K562 (cell line): ENCODE results near the gene FFAR1. TPM values are rescaled to one million over a fixed set of nuclear protein-coding genes. Genes with fewer than 3 reads are reported as not detected.

Experiments used
- ATAC-seq: fragments of 200-7000 bp; cut with Tn5 transposase; 3 replicates; pipeline ENCODE4 v1.9.1; 2020; ENCODE audit warnings: moderate library complexity
- BruUV-seq: library from RNA; stranded (reverse); fragments of 400-500 nt; replicated peaks from 2 replicates; lab custom pipeline; 2021; lab: Mats Ljungman, UMichigan
- CTCF ChIA-PET: fragments of 300-600 bp; formaldehyde crosslinking; extraction: SDS; loops from one replicate; lab custom pipeline; 2021; ENCODE audit warnings: low intra/inter-chr PET ratio; lab: Yijun Ruan, JAX
- POLR2A ChIA-PET: fragments of 300-600, 350-650 bp; sonication (Branson Sonifier 250); formaldehyde crosslinking; extraction: SDS; loops from one replicate; lab custom pipeline; 2021; ENCODE audit warnings: antibody characterized with exemption, inconsistent platforms; lab: Yijun Ruan, JAX
- DNase-seq, 4 experiments: peaks; one replicate each; pipeline versions ENCODE4 v3.0.0 to v3.0.0-alpha.2; 2011 to 2018; ENCODE audit warnings: low spot score in 3 of 4, mixed read lengths in 3 of 4; ENCODE audit errors: extremely low read depth in 1 of 4
- FAIRE-seq: peaks from 2 replicates; lab custom pipeline; 2011; peaks lifted over from hg19 to GRCh38; lab: Jason Lieb, UNC
- H2AFZ ChIP-seq: 2 replicates; pipeline ENCODE4 v1.6.0; 2011; ENCODE audit warnings: low read depth, low read length, control low read depth, inconsistent platforms
- H3K27ac ChIP-seq: fragments of 200-600 bp; 3 replicates; pipeline ENCODE4 v1.8.0; 2011; ENCODE audit warnings: low read depth, mild to moderate bottlenecking, control low read depth, inconsistent platforms, low read length, moderate library complexity, mixed read lengths; ENCODE audit errors: extremely low read depth
- H3K27me3 ChIP-seq, 2 experiments: fragments of 300-600 bp in 1 of 2; 2 replicates in 1 of 2; 3 replicates in 1 of 2; pipeline versions ENCODE4 v1.6.0 to v1.8.0; 2011; ENCODE audit warnings: inconsistent platforms in 2 of 2, low read length in 2 of 2, mild to moderate bottlenecking in 1 of 2, mixed read lengths in 1 of 2, moderate library complexity in 1 of 2; ENCODE audit not compliant: control insufficient read depth in 2 of 2, insufficient read depth in 2 of 2
- H3K36me3 ChIP-seq: fragments of 300-600 bp; 3 replicates; pipeline ENCODE4 v1.8.0; 2011; ENCODE audit warnings: mild to moderate bottlenecking, low read length, inconsistent platforms; ENCODE audit not compliant: control insufficient read depth, insufficient read depth
- H3K4me1 ChIP-seq, 2 experiments: fragments of 200-600 bp in 1 of 2; replicated peaks in 1 of 2; 2 replicates in 1 of 2; 3 replicates in 1 of 2; pipeline versions ENCODE4 v1.5.1 to v1.8.0; 2011; ENCODE audit warnings: inconsistent platforms in 2 of 2, low read length in 2 of 2, mild to moderate bottlenecking in 1 of 2, mixed read lengths in 1 of 2, moderate library complexity in 1 of 2; ENCODE audit not compliant: control insufficient read depth in 2 of 2, insufficient read depth in 2 of 2
- H3K4me2 ChIP-seq: 2 replicates; pipeline ENCODE4 v1.6.1; 2011; ENCODE audit warnings: low read length, control low read depth, inconsistent platforms, mixed read lengths; ENCODE audit not compliant: insufficient read depth
- H3K4me3 ChIP-seq: fragments of 200-600 bp; sonication (generic), shearing (Covaris generic); 2 replicates; pipeline ENCODE4 v1.5.1; 2016; ENCODE audit warnings: control low read depth, inconsistent platforms
- H3K79me2 ChIP-seq: fragments of 200-600 bp; 3 replicates; pipeline ENCODE4 v1.8.0; 2011; ENCODE audit warnings: low read length, inconsistent platforms; ENCODE audit not compliant: control insufficient read depth, insufficient read depth
- H3K9ac ChIP-seq, 2 experiments: 2 replicates each; pipeline versions ENCODE4 v1.6.0 to v1.6.1; 2011; ENCODE audit warnings: low read depth in 2 of 2, low read length in 2 of 2, control low read depth in 1 of 2, inconsistent platforms in 1 of 2, mild to moderate bottlenecking in 1 of 2, mixed read lengths in 1 of 2; ENCODE audit not compliant: insufficient read depth in 1 of 2
- H3K9me1 ChIP-seq: one replicate; pipeline ENCODE4 v1.6.0; 2011; ENCODE audit warnings: inconsistent platforms, mild to moderate bottlenecking, low read length, moderate library complexity; ENCODE audit not compliant: control insufficient read depth, insufficient read depth
- H3K9me3 ChIP-seq: replicated peaks from 2 replicates; pipeline ENCODE4 v1.5.1; 2011; ENCODE audit warnings: low read depth, low read length, inconsistent platforms; ENCODE audit not compliant: control insufficient read depth, insufficient read depth
- H4K20me1 ChIP-seq: replicated peaks from 2 replicates; pipeline ENCODE4 v1.6.1; 2011; ENCODE audit warnings: low read length, inconsistent platforms, mixed read lengths; ENCODE audit not compliant: control insufficient read depth, insufficient read depth
- BRD9 ChIP-seq: fragments of 450-650 bp; IDR thresholded peaks from 2 replicates; pipeline ENCODE4 v1.6.1; 2018; ENCODE audit warnings: low read depth; ENCODE audit not compliant: partially characterized antibody
- CEBPB ChIP-seq: fragments of 450-650 bp; IDR thresholded peaks from 2 replicates; pipeline ENCODE4 v1.6.1; 2016; ENCODE audit warnings: missing genetic modification characterization, missing compliant biosample characterization
- LEF1 ChIP-seq: fragments of 450-650 bp; IDR thresholded peaks from 2 replicates; pipeline ENCODE4 v1.6.1; 2016; ENCODE audit warnings: mild to moderate bottlenecking
- MAFF ChIP-seq: IDR thresholded peaks from 2 replicates; pipeline ENCODE4 v1.6.1; 2012; ENCODE audit warnings: low read length, improper control_type of control experiment
- MYNN ChIP-seq, 2 experiments: sonication (generic); formaldehyde crosslinking in 1 of 2; IDR thresholded peaks; 2 replicates each; pipeline versions ENCODE4 v1.5.0 to v1.6.1; 2016 to 2020; ENCODE audit warnings: antibody characterized with exemption in 1 of 2, missing genetic modification reagents in 1 of 2
- OTX1 ChIP-seq: fragments of 450-650 bp; formaldehyde crosslinking; IDR thresholded peaks from 2 replicates; pipeline ENCODE4 v1.4.0; 2022; ENCODE audit warnings: mild to moderate bottlenecking
- PHB2 ChIP-seq: fragments of 450-650 bp; IDR thresholded peaks from 2 replicates; pipeline ENCODE4 v1.6.1; 2017; ENCODE audit warnings: low read depth
- RFX7 ChIP-seq: fragments of 250-450 bp; sonication (Bioruptor Pico); IDR thresholded peaks from 2 replicates; pipeline ENCODE4 v1.5.1; 2021; ENCODE audit warnings: mild to moderate bottlenecking
- SMAD1 ChIP-seq: fragments of 150-350 bp; IDR thresholded peaks from 2 replicates; pipeline ENCODE4 v1.6.1; 2014; ENCODE audit warnings: low read length, low read depth; ENCODE audit not compliant: partially characterized antibody
- SRSF7 ChIP-seq: fragments of 200-400 bp; formaldehyde crosslinking; optimal IDR thresholded peaks from 2 replicates; pipeline ENCODE3; 2017; ENCODE audit warnings: mild to moderate bottlenecking, low read depth, low read length
- ZMIZ1 ChIP-seq, 2 experiments: fragments of 150-350 bp in 1 of 2; IDR thresholded peaks; 2 replicates each; pipeline ENCODE4 v1.6.1; 2012 to 2016; ENCODE audit warnings: low read depth in 2 of 2, low read length in 2 of 2, mild to moderate bottlenecking in 1 of 2, moderate library complexity in 1 of 2
- ZNF224 ChIP-seq: sonication (generic); formaldehyde crosslinking; IDR thresholded peaks from 2 replicates; pipeline ENCODE4 v1.8.0; 2022; ENCODE audit warnings: mild to moderate bottlenecking, missing genetic modification reagents
- ZNF79 ChIP-seq: fragments of 250-450 bp; sonication (Bioruptor Pico); IDR thresholded peaks from 2 replicates; pipeline ENCODE4 v1.4.0; 2020; ENCODE audit warnings: low read depth, mild to moderate bottlenecking, moderate library complexity
- ZSCAN29 ChIP-seq: fragments of 450-650 bp; IDR thresholded peaks from 2 replicates; pipeline ENCODE4 v1.6.1; 2017
- WGBS: fragments of 100-300 bp; shearing (Covaris generic); methylation state at CpG from one replicate; pipeline ENCODE4 v1.1.6; 2016; ENCODE audit warnings: low coverage, mixed read lengths; ENCODE audit not compliant: insufficient coverage; ENCODE audit errors: missing lambda C conversion rate; 5-methylcytosine and 5-hydroxymethylcytosine counted together
- in situ Hi-C: fragments of 300-500 bp; cut with MboI; formaldehyde crosslinking; loops from 4 replicates; pipeline ENCODE4 v1.15.0; 2018; ENCODE audit warnings: inconsistent platforms, mixed read lengths
- intact Hi-C: fragments of 100-400 bp; cut with micrococcal nuclease; formaldehyde crosslinking; loops from 2 replicates; pipeline ENCODE4 v1.14.2; 2022
- polyA plus RNA-seq, 8 experiments: library from polyadenylated mRNA; depleted of rRNA in 4 of 8; stranded (reverse) in 5 of 8; unstranded in 3 of 8; fragments of >200 nt; fragmentation: Nextera tagmentation in 2 of 8; fragmentation: Illumina TruSeq in 1 of 8; extraction: Ambion mirVana in 2 of 8; extraction: Trizol in 1 of 8; gene quantifications; 2 replicates each; pipeline versions ENCODE4 v1.2.1 to v1.2.3, GENCODE V29; 2011 to 2014; ENCODE audit warnings: inconsistent platforms in 1 of 8, missing spikeins in 1 of 8
- total RNA-seq, 7 experiments: library from RNA; depleted of rRNA in 6 of 7; stranded (reverse); fragments of >200 nt in 6 of 7; fragmentation: Illumina TruSeq in 2 of 7; extraction: Trizol in 2 of 7; gene quantifications; 2 replicates each; pipeline versions ENCODE4 v1.2.1 to v1.2.3, GENCODE V29; 2011 to 2021; ENCODE audit warnings: low replicate concordance in 1 of 7
- TF ChIP-seq, protein P1 (sequence below): fragments of 250-450 bp; sonication (Bioruptor Pico); IDR thresholded peaks from 2 replicates; pipeline ENCODE4 v1.5.1; 2021; ENCODE audit warnings: mild to moderate bottlenecking

FFAR1 gene
- total and polyA plus RNA-seq, 9 of the 15 experiments (the other 6 are each of a cell fraction or from before 2014, with no cell fraction given) = not detected

DNA sequence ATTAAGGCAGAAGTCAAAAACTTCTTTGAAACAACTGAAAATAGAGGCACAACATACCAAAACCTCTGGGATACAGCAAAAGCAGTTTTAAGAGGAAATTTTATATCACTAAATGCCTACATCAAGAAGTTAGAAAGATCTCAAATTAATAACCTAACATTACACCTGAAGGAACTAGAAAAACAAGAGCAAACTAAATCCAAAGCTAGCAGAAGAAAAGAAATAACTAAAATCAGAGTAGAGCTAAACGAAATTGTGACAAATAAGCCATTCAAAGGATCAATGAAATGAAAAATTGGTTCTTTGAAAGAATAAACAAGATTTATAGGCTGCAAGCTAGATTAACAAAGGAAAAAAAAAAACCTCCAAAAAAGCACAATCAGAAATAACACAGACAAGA is 20.7 kb downstream of the FFAR1 start:
- no peak overlapping the region for H2AFZ ChIP-seq
- no peak for TF ChIP-seq CEBPB (tag)
- TF ChIP-seq PHB2 = no peak
- no peak for TF ChIP-seq RFX7 (CRISPR knock-in tag)
- TF ChIP-seq LEF1 = no peak
- TF ChIP-seq MAFF = no peak
- TF ChIP-seq ZSCAN29 = no peak
- no peak for TF ChIP-seq OTX1 (CRISPR knock-in tag)
- TF ChIP-seq, protein P1, sequence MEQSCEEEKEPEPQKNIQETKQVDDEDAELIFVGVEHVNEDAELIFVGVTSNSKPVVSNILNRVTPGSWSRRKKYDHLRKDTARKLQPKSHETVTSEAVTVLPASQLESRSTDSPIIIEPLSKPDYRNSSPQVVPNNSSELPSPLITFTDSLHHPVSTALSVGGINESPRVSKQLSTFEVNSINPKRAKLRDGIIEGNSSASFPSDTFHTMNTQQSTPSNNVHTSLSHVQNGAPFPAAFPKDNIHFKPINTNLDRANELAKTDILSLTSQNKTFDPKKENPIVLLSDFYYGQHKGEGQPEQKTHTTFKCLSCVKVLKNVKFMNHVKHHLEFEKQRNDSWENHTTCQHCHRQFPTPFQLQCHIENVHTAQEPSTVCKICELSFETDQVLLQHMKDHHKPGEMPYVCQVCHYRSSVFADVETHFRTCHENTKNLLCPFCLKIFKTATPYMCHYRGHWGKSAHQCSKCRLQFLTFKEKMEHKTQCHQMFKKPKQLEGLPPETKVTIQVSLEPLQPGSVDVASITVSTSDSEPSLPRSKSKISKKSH (CRISPR knock-in tag) = no peak
- no peak for TF ChIP-seq ZMIZ1 (IDR thresholded peaks at IDR 0.05; ENCODE audit: low read depth in 2 of 2, low read length in 2 of 2)
- no peak for TF ChIP-seq ZNF79 (CRISPR knock-in tag)
- no peak for TF ChIP-seq SMAD1
- TF ChIP-seq SRSF7 = no peak
- no peak for TF ChIP-seq BRD9
- TF ChIP-seq ZNF224 (CRISPR knock-in tag) = no peak
- no peak for TF ChIP-seq MYNN (IDR thresholded peaks at IDR 0.05)
- TF ChIP-seq MYNN (CRISPR knock-in tag; IDR thresholded peaks at IDR 0.05) = no peak
- H4K20me1 ChIP-seq = no peaks in the 10 kb centered on the region
- WGBS = 0% methylated on average over 1 of the region's 1 CpG
- no peaks in the 10 kb centered on the region for H3K36me3 ChIP-seq
- POLR2A ChIA-PET = no interaction called here
- ATAC-seq = no peak
- H3K9me1 ChIP-seq = no peaks in the 10 kb centered on the region
- no TSS peak for BruUV-seq
- H3K4me1 ChIP-seq = no peaks in the 10 kb centered on the region
- peaks cover 18 to 27% of the 10 kb centered on the region in 2 experiments for H3K27me3 ChIP-seq
- no peak overlapping the region for H3K4me3 ChIP-seq
- in situ Hi-C loops (no loop called here), intact Hi-C loops (no loop called here)
- FAIRE-seq = no peak
- DNase-seq = no peak
- no peak overlapping the region for H3K27ac ChIP-seq
- no peaks in the 10 kb centered on the region for H3K79me2 ChIP-seq
- H3K9ac ChIP-seq = no peak overlapping the region
- no peak overlapping the region for H3K4me2 ChIP-seq
- no peaks in the 10 kb centered on the region for H3K9me3 ChIP-seq
- CTCF ChIA-PET = no interaction called here
